ENCODE results near the gene TMEM178B.

Gene TMEM178B

DNA sequence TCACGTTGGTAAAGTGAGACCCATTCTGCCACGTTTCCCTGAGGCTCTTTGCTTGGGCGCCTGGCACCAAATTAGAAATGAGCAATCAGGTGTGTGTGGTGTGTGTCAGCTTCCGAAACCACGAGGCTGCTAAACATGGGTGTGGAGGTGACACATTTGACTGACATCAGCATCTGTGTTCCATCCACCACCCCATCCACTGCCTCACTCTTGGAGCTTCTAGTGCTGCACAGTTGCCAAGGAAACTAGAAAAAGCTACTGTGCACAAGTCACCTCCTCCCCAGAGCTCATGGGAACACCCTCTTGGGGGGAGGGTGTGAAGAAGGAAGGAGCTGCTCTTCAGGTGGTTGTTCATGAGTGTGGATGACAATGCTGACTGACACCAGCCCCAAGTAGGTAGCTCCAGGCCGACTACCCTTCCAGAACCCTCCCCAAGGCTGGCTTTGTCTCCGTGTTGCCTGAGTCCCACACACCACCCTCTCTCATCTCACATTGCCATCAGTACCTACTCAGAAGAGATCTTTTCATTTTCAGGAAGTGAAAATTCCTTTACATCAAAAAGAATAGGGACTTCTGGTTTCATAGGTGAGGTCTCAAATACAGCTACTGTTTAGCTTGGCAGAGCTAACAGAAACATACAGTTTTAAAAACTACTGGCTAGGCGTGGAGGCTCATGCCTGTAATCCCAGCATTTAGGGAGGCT is 152.2 kb downstream of the TMEM178B start:
- DNase-seq = no peak

GRCh38 chr7:141227454-141227853 is 153.6 kb downstream of the TMEM178B start:
- DNase-seq = no peak

DNA sequence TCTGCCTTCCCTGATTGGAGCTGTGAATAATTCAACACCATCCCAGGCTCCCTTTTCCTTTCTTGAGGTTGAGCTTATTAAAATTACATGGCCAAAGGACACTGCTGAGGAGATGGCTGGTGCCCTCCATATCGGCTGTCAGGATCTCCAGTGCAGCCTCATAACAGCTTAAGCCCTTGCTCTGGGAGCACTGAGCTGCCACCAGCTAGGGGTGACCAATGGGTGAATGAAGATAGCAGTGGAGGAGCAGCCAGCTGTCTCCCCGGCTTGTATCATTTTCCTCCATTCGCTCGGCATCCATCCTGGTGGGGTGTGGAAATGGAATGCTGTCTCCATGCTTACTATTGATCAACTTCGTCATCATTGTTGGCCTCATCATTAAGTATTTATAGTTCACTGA is 154.6 kb downstream of the TMEM178B start:
- no peak for DNase-seq

DNA sequence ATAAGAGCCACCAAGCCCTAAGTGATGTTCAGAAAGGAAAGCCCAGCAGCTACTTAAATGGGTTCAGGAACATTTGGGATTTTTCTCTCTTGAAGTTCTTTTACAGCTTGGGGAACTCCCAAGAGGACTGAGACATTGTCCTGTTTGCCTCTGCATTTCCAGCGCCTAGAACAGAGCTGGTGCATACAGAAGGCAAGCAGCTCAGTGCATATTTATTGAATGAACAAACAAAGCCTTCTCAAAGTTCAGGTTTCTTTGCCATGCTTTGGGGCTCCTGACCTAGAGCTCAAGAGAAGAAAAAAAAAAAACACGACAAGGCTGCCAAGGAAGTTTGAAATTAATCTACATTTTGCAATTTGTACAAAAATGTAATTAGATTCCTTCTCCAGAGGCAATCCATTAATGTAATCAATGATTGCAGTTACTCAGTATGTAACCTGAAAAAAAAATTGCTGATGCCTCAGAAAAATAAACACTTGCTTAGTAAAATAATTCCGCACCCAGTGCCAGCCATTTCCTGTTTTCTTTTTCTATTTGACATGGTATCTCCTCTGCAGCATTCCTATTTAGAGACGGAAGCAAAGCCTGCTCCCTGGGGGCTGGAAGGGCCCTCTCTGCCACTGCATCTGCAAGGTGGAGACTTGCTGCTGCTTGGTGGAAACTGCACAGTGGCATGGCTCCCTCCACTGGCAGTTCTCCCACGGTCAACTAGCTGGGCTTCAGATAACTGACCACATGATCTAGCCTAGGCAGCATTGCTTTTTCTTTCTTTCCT is 157.3 kb downstream of the TMEM178B start:
- DNase-seq = peak; percentile 35

DNA sequence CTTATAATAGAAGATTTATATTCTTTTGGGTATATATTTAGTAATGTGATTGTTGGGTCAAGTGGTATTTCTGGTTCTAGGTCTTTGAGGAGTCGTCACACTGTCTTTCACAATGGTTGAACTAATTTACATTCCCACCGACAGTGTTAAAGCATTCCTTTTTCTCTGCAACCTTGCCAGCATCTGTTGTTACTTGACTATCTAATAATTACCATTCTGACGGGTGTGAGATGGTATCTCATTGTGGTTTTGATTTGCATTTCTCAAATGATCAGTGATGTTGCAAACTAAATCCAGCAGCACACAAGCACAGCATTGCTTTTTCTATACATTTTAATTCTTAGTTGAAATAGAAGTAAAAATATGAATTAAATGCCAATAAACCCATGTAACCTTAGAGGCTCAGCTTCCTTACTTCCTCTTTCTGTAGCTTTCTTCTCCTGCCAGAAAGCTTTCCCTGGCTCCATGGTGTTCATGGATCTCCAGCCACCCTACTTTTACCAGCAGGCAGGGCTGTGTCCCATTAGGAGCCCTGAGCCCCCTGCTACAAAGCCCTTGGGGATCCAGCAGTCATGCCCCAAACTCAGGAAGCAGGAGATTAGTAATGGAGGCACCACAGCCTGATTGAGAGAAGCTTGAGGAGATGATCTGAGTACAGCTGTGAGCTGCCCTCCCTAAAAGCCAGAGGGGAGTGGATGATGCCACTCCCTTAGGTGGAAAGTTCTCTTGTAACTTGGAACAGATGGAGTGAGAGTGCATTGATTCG is 158.6 kb downstream of the TMEM178B start:
- no peak for DNase-seq

- DNase-seq = no peak
Measured at GRCh38 chr7:141234335-141235105, 160.7 kb downstream of the TMEM178B start.

DNA sequence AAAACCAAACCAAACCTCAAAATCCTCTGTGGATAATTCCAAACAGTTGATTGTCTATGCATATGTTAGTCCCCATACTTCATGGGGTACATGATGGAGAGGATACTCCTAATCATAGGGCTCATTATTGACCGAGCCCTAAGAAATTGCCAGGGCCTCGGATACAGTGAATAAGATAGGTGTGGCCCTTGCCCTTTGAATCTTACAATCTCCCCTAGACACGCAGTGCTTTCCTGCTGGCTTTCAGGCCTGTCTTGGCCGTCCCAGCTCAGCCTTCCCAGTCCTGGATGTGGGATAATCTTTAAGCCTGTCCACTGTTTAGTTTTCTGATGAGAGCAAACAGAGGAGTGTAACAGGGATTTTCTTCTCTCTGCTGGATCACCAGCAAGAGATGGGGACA is 161.8 kb downstream of the TMEM178B start:
- no peak for DNase-seq

DNA sequence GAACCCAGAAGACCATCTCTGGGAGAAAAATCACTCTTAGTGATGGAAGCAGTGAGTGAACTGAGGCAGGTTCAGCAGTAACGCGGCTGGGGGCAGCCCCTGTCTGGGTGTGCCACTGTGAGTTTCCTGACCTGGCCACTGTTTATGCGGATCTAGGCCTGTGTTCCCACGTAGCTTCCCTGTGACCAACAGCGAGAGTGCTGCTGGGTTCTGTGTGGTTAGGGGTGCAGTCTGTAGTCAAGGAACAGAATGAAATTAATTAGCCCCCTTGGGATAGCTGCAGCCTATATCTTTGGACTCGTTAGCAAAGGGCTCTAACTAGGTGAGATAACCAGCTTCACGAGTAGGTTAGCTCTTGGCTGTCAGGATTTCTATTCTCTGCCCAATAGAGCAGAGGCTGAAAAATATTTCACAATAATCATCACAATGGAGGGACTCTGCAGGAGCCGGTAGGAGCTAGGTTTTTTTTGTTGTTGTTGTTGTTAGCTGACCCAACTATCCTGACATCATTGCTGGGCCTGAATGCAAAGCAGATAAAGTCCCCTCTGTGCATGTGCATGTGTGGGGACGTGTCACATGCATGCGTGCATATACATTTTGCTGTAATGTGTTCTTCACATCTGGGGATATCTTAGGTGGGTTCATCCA is 164.9 kb downstream of the TMEM178B start:
- no peak for DNase-seq

DNA sequence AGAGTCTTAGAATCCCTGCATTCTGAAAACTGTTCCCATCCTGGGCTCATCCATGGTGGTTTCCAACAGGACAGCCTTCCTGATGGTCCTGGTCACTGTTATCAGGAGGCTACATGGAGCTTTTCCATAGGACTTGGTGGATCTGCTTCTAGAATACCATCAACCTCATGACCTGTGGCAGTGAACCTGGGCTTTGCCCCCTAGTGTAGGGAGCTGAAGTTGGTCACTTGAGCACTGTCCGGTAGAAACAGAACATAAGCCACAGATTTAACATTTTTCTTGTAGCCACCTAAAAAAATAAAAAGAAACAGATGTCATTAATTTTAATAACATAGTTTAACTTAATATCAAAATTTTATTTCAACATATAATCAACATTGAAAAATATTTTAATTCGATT is 165.8 kb downstream of the TMEM178B start:
- no peak for DNase-seq

GRCh38 chr7:141242568-141242967 is 168.7 kb downstream of the TMEM178B start:
- DNase-seq = no peak

- DNase-seq = no peak
Measured at GRCh38 chr7:141243368-141243767, 169.5 kb downstream of the TMEM178B start.

- DNase-seq = no peak
Measured at GRCh38 chr7:141244435-141244834, 170.6 kb downstream of the TMEM178B start.

DNA sequence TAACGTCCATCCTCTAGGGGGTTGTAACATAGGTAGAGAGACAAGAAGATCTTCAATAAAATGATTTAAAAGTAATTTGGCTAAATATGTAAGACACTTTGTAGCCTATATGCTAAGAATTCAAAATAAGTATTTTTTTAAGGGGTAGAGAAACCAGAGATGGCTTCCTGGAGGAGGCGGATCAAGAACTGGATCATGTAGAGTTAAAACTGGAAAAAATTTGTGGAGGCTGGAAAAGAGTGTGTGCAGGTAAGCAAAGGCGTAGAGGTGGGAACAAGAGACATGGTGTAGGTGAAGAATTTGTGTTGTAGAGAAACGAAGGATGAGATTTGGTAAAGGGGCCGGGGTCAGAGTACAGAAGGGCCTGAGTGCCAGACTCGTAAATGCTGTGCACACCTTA is 172.6 kb downstream of the TMEM178B start:
- no peak for DNase-seq

DNA sequence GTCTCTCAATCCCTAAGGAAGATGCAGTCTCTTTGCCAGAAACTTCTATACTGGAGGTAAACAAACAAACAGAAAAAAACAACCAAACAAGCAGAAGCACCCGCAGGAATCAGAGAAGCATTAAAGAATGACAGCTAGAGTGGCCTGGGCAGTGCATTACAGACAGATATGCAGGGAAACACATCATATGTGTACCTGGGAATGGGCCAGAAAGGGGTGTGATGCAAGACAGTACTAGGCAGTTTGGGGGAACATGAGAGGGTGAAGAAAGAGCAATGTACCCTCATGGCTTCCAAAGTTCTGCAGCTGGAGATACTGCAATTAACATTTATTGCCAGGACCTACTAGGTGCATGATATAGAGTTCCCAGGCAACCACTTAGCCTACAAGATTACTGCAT is 177.3 kb downstream of the TMEM178B start:
- DNase-seq = no peak

DNA sequence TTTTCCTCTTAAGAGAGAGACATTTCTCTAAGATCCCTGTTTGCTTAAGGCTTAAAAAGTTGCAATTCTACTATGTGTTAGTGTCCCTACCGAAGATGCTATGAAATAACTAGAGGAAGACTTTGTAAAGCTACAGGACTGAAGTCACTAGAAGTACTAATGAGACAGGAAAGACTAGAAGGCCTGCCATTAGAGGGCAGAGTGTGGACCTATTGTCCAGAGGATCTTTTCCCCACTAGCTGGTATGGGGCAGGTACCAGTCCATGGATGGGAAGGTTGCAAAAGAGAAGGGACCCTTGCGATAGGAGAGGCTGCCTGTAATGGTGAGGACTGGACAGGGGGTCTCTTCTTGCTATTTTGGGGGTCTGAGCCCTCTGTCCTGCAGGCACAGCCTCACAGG is 178.1 kb downstream of the TMEM178B start:
- no peak for DNase-seq

GRCh38 chr7:141257597-141257996 is 183.7 kb downstream of the TMEM178B start:
- DNase-seq = no peak

GRCh38 chr7:141258559-141258958 is 184.7 kb downstream of the TMEM178B start:
- no peak for DNase-seq

GRCh38 chr7:141262101-141263090 is 188.5 kb downstream of the TMEM178B start:
- no peak for DNase-seq

GRCh38 chr7:141263508-141263907 is 189.6 kb downstream of the TMEM178B start:
- no peak for DNase-seq

GRCh38 chr7:141263983-141264382 is 190.1 kb downstream of the TMEM178B start:
- no peak for DNase-seq

- no peak for DNase-seq
Measured at GRCh38 chr7:141264511-141264910, 190.6 kb downstream of the TMEM178B start.
